ENCODE measurements around the gene RPL13A. TPM values are rescaled to one million over a fixed set of nuclear protein-coding genes. Genes with fewer than 3 reads are reported as not detected.

RPL13A gene
- total and polyA plus RNA-seq, 2 of the 13 experiments (the other 11 are each of a cell fraction or from before 2014, with no cell fraction given) = 2,601 to 3,407 TPM

GRCh38 chr19:49443366-49444099 lies 43.9 kb upstream of the RPL13A start:
- FAIRE-seq (peak; percentile 76), ATAC-seq (peak; percentile 86), DNase-seq (ENCODE audit: low spot score) (peak; percentile 88)
- Histone ChIP-seq H3K79me2 (ENCODE audit: insufficient read depth, low read length) (no peaks in the 10 kb centered on the region), H3K4me2 (ENCODE audit: low read depth, low read length) (peak overlapping the region; percentile 90), H3K27ac (ENCODE audit: extremely low read length, insufficient read depth, low read length) (peak overlapping the region; percentile 72), H3K4me3 (replicated peaks in 1 of 3; ENCODE audit: insufficient read depth in 1 of 3, low read depth in 2 of 3, low read length in 3 of 3) (peak overlapping the region; percentile 70 to 76 (median 74)), H3K9me3 (ENCODE audit: low read length) (no peaks in the 10 kb centered on the region), H3K4me1 (ENCODE audit: insufficient read depth, low read length) (peaks cover 27% of the 10 kb centered on the region), H3K9ac (ENCODE audit: insufficient read depth, low read depth, low read length) (peak overlapping the region; percentile 76), H3K27me3 (ENCODE audit: control insufficient read depth in 1 of 2, insufficient read depth in 2 of 2, low read length in 2 of 2) (peaks cover 7 to 38% of the 10 kb centered on the region in 2 experiments; a peak in 4 of 5 replicates), H2AFZ (ENCODE audit: low read length) (no peak overlapping the region), H4K20me1 (ENCODE audit: insufficient read depth, low read length) (peaks cover 5% of the 10 kb centered on the region; the same call in 1 of the 2 replicates), H3K36me3 (replicated peaks in 1 of 2; ENCODE audit: control insufficient read depth in 1 of 2, insufficient read depth in 2 of 2, low read length in 2 of 2) (peaks cover 0 to 16% of the 10 kb centered on the region in 2 experiments; a peak in 3 of 5 replicates)
- WGBS (ENCODE audit: low lambda C conversion rate) = under 1% methylated on average over 26 of the region's 47 CpGs
- BruUV-seq (replicated peaks) = no TSS peak
- intact Hi-C loops (cut with micrococcal nuclease; ENCODE audit: unreplicated experiment) = loop anchor here (1.0 kb wide), 1 partner anchor 51 kb away; no protein-coding TSS in a partner anchor
- in situ Hi-C loops (cut with HindIII; ENCODE audit: extremely low pct_ligation_motif_present, low pct_unique_long_range_greater_than_20kb) = no loop called here
- ChIA-PET CTCF (ENCODE audit: low intra/inter-chr PET ratio, low total read pairs) (interaction anchor here (1.4 to 2.3 kb wide), 3 partner anchors 33 to 177 kb away, joined by 3 to 45 read pairs (median 5); no protein-coding TSS in a partner anchor), POLR2A (interaction anchor here (0.6 to 2.1 kb wide), 5 partner anchors 8 to 142 kb away, joined by 3 to 21 read pairs (median 3); partner anchors contain the start of genes ALDH16A1 and PIH1D1)
- TF ChIP-seq ZFP90 (CRISPR knock-in tag; IDR thresholded peaks at IDR 0.05; ENCODE audit: borderline replicate concordance) (0 out of 2 replicates have a peak, but pooled peaks have one; percentile 27), DBP (CRISPR knock-in tag; IDR thresholded peaks at IDR 0.05; ENCODE audit: not compliant biosample characterization) (no peak), PLRG1 (conservative IDR thresholded peaks at IDR 0.05) (no peak), ZBTB49 (CRISPR knock-in tag; IDR thresholded peaks at IDR 0.05; ENCODE audit: borderline replicate concordance) (no peak), CSRNP1 (CRISPR knock-in tag; IDR thresholded peaks at IDR 0.05) (peak; percentile 54; the same call in 1 of the 2 replicates), YEATS2 (CRISPR knock-in tag; IDR thresholded peaks at IDR 0.05; ENCODE audit: borderline replicate concordance) (0 out of 2 replicates have a peak, but pooled peaks have one; percentile 35), KMT2B (CRISPR knock-in tag; IDR thresholded peaks at IDR 0.05) (0 out of 2 replicates have a peak, but pooled peaks have one; percentile 25), CBX2 (IDR thresholded peaks at IDR 0.05; ENCODE audit: low read depth, low read length) (no peak), CBX2 (CRISPR knock-in tag; IDR thresholded peaks at IDR 0.05; ENCODE audit: low read depth) (no peak), RELA (CRISPR knock-in tag; IDR thresholded peaks at IDR 0.05) (0 out of 2 replicates have a peak, but pooled peaks have one; percentile 21), DMTF1 (CRISPR knock-in tag; IDR thresholded peaks at IDR 0.05) (no peak), ZFP36 (IDR thresholded peaks at IDR 0.05; ENCODE audit: borderline replicate concordance, low read depth, low read length, partially characterized antibody) (no peak), ZNF724P (CRISPR knock-in tag; IDR thresholded peaks at IDR 0.05; ENCODE audit: borderline replicate concordance) (no peak)

All from HepG2 (cell line).